ENCODE data around the gene PBX3. TPM values are rescaled to one million over a fixed set of nuclear protein-coding genes. Genes with fewer than 3 reads are reported as not detected.

Gene PBX3
- total RNA-seq, 2 experiments from 2014 or later, result 40.8 to 54.6 TPM

GRCh38 chr9:125726456-125727132, 20.6 kb upstream of the PBX3 start:
- intact Hi-C loops (cut with micrococcal nuclease; ENCODE audit: unreplicated experiment), result no loop called here
- Histone ChIP-seq H3K4me2 (ENCODE audit: low read length) (no peak overlapping the region), H3K4me1 (ENCODE audit: insufficient read depth, low read length, poor library complexity, severe bottlenecking) (no peaks in the 10 kb centered on the region), H4K20me1 (ENCODE audit: insufficient read depth, low read length) (no peaks in the 10 kb centered on the region), H3K9me2 (ENCODE audit: insufficient read depth, low read length) (no peaks in the 10 kb centered on the region), H3K79me2 (ENCODE audit: insufficient read depth, low read depth, low read length) (no peaks in the 10 kb centered on the region), H3K27ac (ENCODE audit: low read depth, low read length, poor library complexity, severe bottlenecking) (no peak overlapping the region), H2AFZ (ENCODE audit: low read length) (no peak overlapping the region), H3K36me3 (ENCODE audit: insufficient read depth, low read length) (no peaks in the 10 kb centered on the region), H3K4me3 (ENCODE audit: low read depth, low read length, poor library complexity, severe bottlenecking) (no peak overlapping the region), H3K9me3 (ENCODE audit: low read length) (no peaks in the 10 kb centered on the region)
- ChIA-PET CTCF (ENCODE audit: unreplicated experiment) (no interaction called here), POLR2A (interaction anchor here (0.5 to 0.8 kb wide), 2 partner anchors 82 to 213 kb away, joined by 3 read pairs; no protein-coding TSS in a partner anchor)
- BruUV-seq (replicated peaks), result no TSS peak
- no peak for TF ChIP-seq EZH2phosphoT487 (IDR thresholded peaks at IDR 0.05; ENCODE audit: borderline replicate concordance, low read depth, low read length)
- TF ChIP-seq, protein P1, sequence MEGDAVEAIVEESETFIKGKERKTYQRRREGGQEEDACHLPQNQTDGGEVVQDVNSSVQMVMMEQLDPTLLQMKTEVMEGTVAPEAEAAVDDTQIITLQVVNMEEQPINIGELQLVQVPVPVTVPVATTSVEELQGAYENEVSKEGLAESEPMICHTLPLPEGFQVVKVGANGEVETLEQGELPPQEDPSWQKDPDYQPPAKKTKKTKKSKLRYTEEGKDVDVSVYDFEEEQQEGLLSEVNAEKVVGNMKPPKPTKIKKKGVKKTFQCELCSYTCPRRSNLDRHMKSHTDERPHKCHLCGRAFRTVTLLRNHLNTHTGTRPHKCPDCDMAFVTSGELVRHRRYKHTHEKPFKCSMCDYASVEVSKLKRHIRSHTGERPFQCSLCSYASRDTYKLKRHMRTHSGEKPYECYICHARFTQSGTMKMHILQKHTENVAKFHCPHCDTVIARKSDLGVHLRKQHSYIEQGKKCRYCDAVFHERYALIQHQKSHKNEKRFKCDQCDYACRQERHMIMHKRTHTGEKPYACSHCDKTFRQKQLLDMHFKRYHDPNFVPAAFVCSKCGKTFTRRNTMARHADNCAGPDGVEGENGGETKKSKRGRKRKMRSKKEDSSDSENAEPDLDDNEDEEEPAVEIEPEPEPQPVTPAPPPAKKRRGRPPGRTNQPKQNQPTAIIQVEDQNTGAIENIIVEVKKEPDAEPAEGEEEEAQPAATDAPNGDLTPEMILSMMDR (conservative IDR thresholded peaks at IDR 0.05; ENCODE audit: low read length), result no peak
- DNase-seq (ENCODE audit: low spot score), result no peak

- intact Hi-C loops (cut with micrococcal nuclease; ENCODE audit: unreplicated experiment), result no loop called here
- no peak for DNase-seq (ENCODE audit: low spot score)
- Histone ChIP-seq H3K27ac (ENCODE audit: low read depth, low read length, poor library complexity, severe bottlenecking) (no peak overlapping the region), H2AFZ (ENCODE audit: low read length) (no peak overlapping the region), H3K79me2 (ENCODE audit: insufficient read depth, low read depth, low read length) (no peaks in the 10 kb centered on the region), H3K9me2 (ENCODE audit: insufficient read depth, low read length) (no peaks in the 10 kb centered on the region), H3K9me3 (ENCODE audit: low read length) (no peaks in the 10 kb centered on the region), H3K4me3 (ENCODE audit: low read depth, low read length, poor library complexity, severe bottlenecking) (no peak overlapping the region), H4K20me1 (ENCODE audit: insufficient read depth, low read length) (no peaks in the 10 kb centered on the region), H3K4me1 (ENCODE audit: insufficient read depth, low read length, poor library complexity, severe bottlenecking) (no peaks in the 10 kb centered on the region), H3K36me3 (ENCODE audit: insufficient read depth, low read length) (no peaks in the 10 kb centered on the region), H3K4me2 (ENCODE audit: low read length) (no peak overlapping the region)
- BruUV-seq (replicated peaks), result no TSS peak
- CTCF ChIA-PET (ENCODE audit: unreplicated experiment), result no interaction called here
- POLR2A ChIA-PET, result no interaction called here
- no peak for TF ChIP-seq EZH2phosphoT487 (IDR thresholded peaks at IDR 0.05; ENCODE audit: borderline replicate concordance, low read depth, low read length)
- TF ChIP-seq, protein P1 (conservative IDR thresholded peaks at IDR 0.05; ENCODE audit: low read length), result no peak
Observed at GRCh38 chr9:125730168-125730567, 17.0 kb upstream of the PBX3 start.

DNA sequence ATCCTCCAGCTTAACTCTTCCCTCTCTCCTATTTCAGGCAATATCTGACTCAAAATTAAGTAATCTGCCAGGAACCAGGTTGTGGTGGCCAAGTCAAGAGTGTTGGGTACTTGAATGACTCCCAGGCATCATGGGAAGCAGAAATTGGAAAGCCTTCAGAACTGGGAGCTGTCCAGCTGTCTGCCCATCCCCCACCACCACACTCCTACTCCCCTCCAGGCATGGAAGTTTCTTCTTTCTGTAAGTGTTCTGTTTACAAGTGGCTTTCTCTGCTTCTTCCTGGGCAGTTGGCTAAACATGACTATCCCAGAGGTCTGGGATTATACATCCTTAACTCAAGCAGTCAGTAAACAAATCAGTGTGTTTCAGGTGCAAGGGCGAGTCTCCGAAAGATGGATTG, 14.6 kb upstream of the PBX3 start:
- Histone ChIP-seq H3K9me3 (ENCODE audit: low read length) (no peaks in the 10 kb centered on the region), H3K27ac (ENCODE audit: low read depth, low read length, poor library complexity, severe bottlenecking) (no peak overlapping the region), H3K36me3 (ENCODE audit: insufficient read depth, low read length) (no peaks in the 10 kb centered on the region), H2AFZ (ENCODE audit: low read length) (no peak overlapping the region), H4K20me1 (ENCODE audit: insufficient read depth, low read length) (no peaks in the 10 kb centered on the region), H3K4me1 (ENCODE audit: insufficient read depth, low read length, poor library complexity, severe bottlenecking) (no peaks in the 10 kb centered on the region), H3K4me3 (ENCODE audit: low read depth, low read length, poor library complexity, severe bottlenecking) (no peak overlapping the region), H3K79me2 (ENCODE audit: insufficient read depth, low read depth, low read length) (no peaks in the 10 kb centered on the region), H3K9me2 (ENCODE audit: insufficient read depth, low read length) (no peaks in the 10 kb centered on the region), H3K4me2 (ENCODE audit: low read length) (no peak overlapping the region)
- BruUV-seq (replicated peaks), result no TSS peak
- intact Hi-C loops (cut with micrococcal nuclease; ENCODE audit: unreplicated experiment), result no loop called here
- TF ChIP-seq EZH2phosphoT487 (IDR thresholded peaks at IDR 0.05; ENCODE audit: borderline replicate concordance, low read depth, low read length), result no peak
- TF ChIP-seq, protein P1 (conservative IDR thresholded peaks at IDR 0.05; ENCODE audit: low read length), result no peak
- ChIA-PET CTCF (ENCODE audit: unreplicated experiment) (no interaction called here), POLR2A (interaction anchor here (1.6 kb wide), 1 partner anchor 13 kb away, joined by 4 read pairs; no protein-coding TSS in a partner anchor)
- DNase-seq (ENCODE audit: low spot score), result no peak

Data from OCI-LY7 (cell line).